NCI-H1694 (cell line): ENCODE data around the gene TMEM245.
"Not testable (repeated sequence)": the region's sequence is repeated elsewhere in the genome, so short reads cannot be mapped to it uniquely, and the experiment has no call there.

ENCODE experiments used
- DNase-seq: peaks from one replicate; lab custom pipeline; 2025; lab: John Stamatoyannopoulos, UW

TMEM245 gene

GRCh38 chr9:108991479-108991878, 128.3 kb downstream of the TMEM245 start:
- DNase-seq = no peak

- no peak for DNase-seq
Observed at GRCh38 chr9:108983885-108984284, 135.9 kb downstream of the TMEM245 start.

GRCh38 chr9:108980893-108981292, 138.9 kb downstream of the TMEM245 start:
- DNase-seq = no peak

- DNase-seq = no peak
Observed at GRCh38 chr9:108978205-108978604, 141.5 kb downstream of the TMEM245 start.

GRCh38 chr9:108973895-108974294, 145.9 kb downstream of the TMEM245 start:
- no peak for DNase-seq

- no peak for DNase-seq
Observed at GRCh38 chr9:108972626-108973209, 147.0 kb downstream of the TMEM245 start.

- no peak for DNase-seq
Observed at GRCh38 chr9:108972186-108972585, 147.6 kb downstream of the TMEM245 start.

- not testable (repeated sequence) for DNase-seq
Observed at GRCh38 chr9:108971392-108971791, 148.4 kb downstream of the TMEM245 start.

- DNase-seq = no peak
Observed at GRCh38 chr9:108967916-108968315, 151.8 kb downstream of the TMEM245 start.
